DND-41 (cell line): Measurements from ENCODE around the gene FKBP2.

Experiments used
- ATAC-seq: fragments of 200-7000 bp; cut with Tn5 transposase; 3 replicates; pipeline ENCODE4 v1.9.1; 2021; ENCODE audit warnings: low read depth; ENCODE audit not compliant: insufficient read depth
- DNase-seq: peaks from one replicate; pipeline ENCODE4 v3.0.0-alpha.2; 2020
- H2AFZ ChIP-seq: 2 replicates; pipeline ENCODE4 v1.6.0; 2012; ENCODE audit warnings: low read depth, low read length
- H3K27ac ChIP-seq: 2 replicates; pipeline ENCODE4 v1.5.1; 2012; ENCODE audit warnings: low read length, inconsistent platforms
- H3K27me3 ChIP-seq: fragments of 200-600 bp; sonication (generic); 2 replicates; pipeline ENCODE4 v1.6.0; 2012; ENCODE audit warnings: low read length, mild to moderate bottlenecking, inconsistent platforms; ENCODE audit not compliant: insufficient read depth, poor library complexity
- H3K36me3 ChIP-seq: 2 replicates; pipeline ENCODE4 v1.5.1; 2012; ENCODE audit warnings: low read length, inconsistent platforms; ENCODE audit not compliant: insufficient read depth
- H3K4me1 ChIP-seq: 2 replicates; pipeline ENCODE4 v1.5.1; 2012; ENCODE audit warnings: mild to moderate bottlenecking, low read length; ENCODE audit not compliant: insufficient read depth
- H3K4me2 ChIP-seq: 2 replicates; pipeline ENCODE4 v1.6.0; 2012; ENCODE audit warnings: mild to moderate bottlenecking, moderate library complexity, low read length, inconsistent platforms; ENCODE audit not compliant: insufficient read depth
- H3K4me3 ChIP-seq, 2 experiments: fragments of 200-600 bp in 1 of 2; shearing (Covaris generic) in 1 of 2; 2 replicates each; pipeline ENCODE4 v1.5.1; 2012 to 2016; ENCODE audit warnings: inconsistent platforms in 2 of 2, low read length in 2 of 2, mild to moderate bottlenecking in 2 of 2, low read depth in 1 of 2, moderate library complexity in 1 of 2
- H3K79me2 ChIP-seq: 2 replicates; pipeline ENCODE4 v1.6.0; 2012; ENCODE audit warnings: low read length, inconsistent platforms; ENCODE audit not compliant: insufficient read depth
- H3K9ac ChIP-seq: 2 replicates; pipeline ENCODE4 v1.6.0; 2012; ENCODE audit warnings: low read depth, mild to moderate bottlenecking, inconsistent platforms, low read length, moderate library complexity
- H3K9me3 ChIP-seq: 2 replicates; pipeline ENCODE4 v1.5.1; 2012; ENCODE audit warnings: low read length, moderate library complexity, mild to moderate bottlenecking, inconsistent platforms; ENCODE audit not compliant: insufficient read depth, severe bottlenecking
- H4K20me1 ChIP-seq: 2 replicates; pipeline ENCODE4 v1.6.0; 2012; ENCODE audit warnings: low read length; ENCODE audit not compliant: insufficient read depth
- CTCF ChIP-seq: IDR thresholded peaks from 2 replicates; pipeline ENCODE4 v1.5.1; 2012; ENCODE audit warnings: borderline replicate concordance, low read length, moderate library complexity, mild to moderate bottlenecking; ENCODE audit not compliant: poor library complexity, severe bottlenecking; ENCODE audit errors: extremely low read depth
- EZH2 ChIP-seq: IDR thresholded peaks from 3 replicates; pipeline ENCODE4 v1.6.1; 2012; ENCODE audit warnings: borderline replicate concordance, low read depth, mild to moderate bottlenecking, moderate library complexity, low read length, inconsistent platforms; ENCODE audit not compliant: severe bottlenecking

The FKBP2 gene

GRCh38 chr11:64240435-64241240 lies at the start of gene FKBP2:
Gene FKBP2, plus strand, starts transcription at chr11:64241095. Its CDS starts 1,293 bp downstream, at chr11:64242388.
- H3K79me2 ChIP-seq = peaks cover 45% of the 10 kb centered on the region
- peaks cover 64% of the 10 kb centered on the region for H3K36me3 ChIP-seq
- peak; percentile 67 for ATAC-seq
- peak within 1 kb of the TSS; percentile 65 to 89 for H3K4me3 ChIP-seq
- H3K4me2 ChIP-seq = peak within 1 kb of the TSS; percentile 93
- peak within 1 kb of the TSS; percentile 87 for H3K27ac ChIP-seq
- H3K9ac ChIP-seq = peak within 1 kb of the TSS; percentile 67
- peaks cover 60% of the 10 kb centered on the region for H3K4me1 ChIP-seq
- no peaks in the 10 kb centered on the region for H3K27me3 ChIP-seq
- H4K20me1 ChIP-seq = peaks cover 36% of the 10 kb centered on the region
- H3K9me3 ChIP-seq = no peaks in the 10 kb centered on the region
- TF ChIP-seq EZH2 (no peak), CTCF (no peak)
- DNase-seq = peak; percentile 98
- H2AFZ ChIP-seq = peak within 1 kb of the TSS; percentile 78

GRCh38 chr11:64192434-64192833 lies 48.5 kb upstream of the FKBP2 start:
- Histone ChIP-seq H3K27ac (no peak overlapping the region), H3K36me3 (peaks cover 86% of the 10 kb centered on the region), H3K9ac (no peak overlapping the region)

GRCh38 chr11:64196626-64197025 lies 44.3 kb upstream of the FKBP2 start:
- H3K4me2 ChIP-seq = no peak overlapping the region
- H3K79me2 ChIP-seq = peaks cover 47% of the 10 kb centered on the region
- DNase-seq = no peak
- TF ChIP-seq CTCF (no peak), EZH2 (no peak)
- H3K36me3 ChIP-seq = peaks cover 96% of the 10 kb centered on the region
- H2AFZ ChIP-seq = no peak overlapping the region
- H4K20me1 ChIP-seq = peaks cover 54% of the 10 kb centered on the region
- ATAC-seq = no peak
- H3K4me1 ChIP-seq = no peaks in the 10 kb centered on the region
- H3K9ac ChIP-seq = no peak overlapping the region
- H3K9me3 ChIP-seq = no peaks in the 10 kb centered on the region
- H3K27me3 ChIP-seq = no peaks in the 10 kb centered on the region
- no peak overlapping the region for H3K4me3 ChIP-seq
- no peak overlapping the region for H3K27ac ChIP-seq

More at GRCh38 chr11:64192434-64192833, 48.5 kb upstream of the FKBP2 start:
- Histone ChIP-seq H3K79me2 (peaks cover 19% of the 10 kb centered on the region), H2AFZ (no peak overlapping the region), H3K4me3 (no peak overlapping the region), H3K4me2 (no peak overlapping the region), H3K27me3 (no peaks in the 10 kb centered on the region), H3K9me3 (no peaks in the 10 kb centered on the region), H3K4me1 (peaks cover 8% of the 10 kb centered on the region; the same call in 1 of the 2 replicates), H4K20me1 (peaks cover 62% of the 10 kb centered on the region)
- ATAC-seq (no peak), DNase-seq (no peak)
- TF ChIP-seq EZH2 (no peak), CTCF (no peak)
